GM12878 (cell line): ENCODE measurements around the gene FRYL. TPM values are rescaled to one million over a fixed set of nuclear protein-coding genes. Genes with fewer than 3 reads are reported as not detected.
"Not testable (repeated sequence)": the region's sequence is repeated elsewhere in the genome, so short reads cannot be mapped to it uniquely, and the experiment has no call there.

Experiments
- ATAC-seq: fragments of 200-7000 bp; cut with Tn5 transposase; 3 replicates; pipeline ENCODE4 v1.9.1; 2020; ENCODE audit warnings: mild to moderate bottlenecking, moderate library complexity
- BruUV-seq: library from RNA; stranded (reverse); fragments of 400-500 nt; replicated peaks from 2 replicates; lab custom pipeline; 2021; lab: Mats Ljungman, UMichigan
- CTCF ChIA-PET: fragments of 300-600 bp; sonication (Branson Sonifier 250); formaldehyde crosslinking; extraction: SDS; loops from one replicate; lab custom pipeline; 2021; ENCODE audit warnings: inconsistent platforms; lab: Yijun Ruan, JAX
- POLR2A ChIA-PET: fragments of 350-600 bp; formaldehyde crosslinking; extraction: SDS; loops from one replicate; lab custom pipeline; 2021; ENCODE audit warnings: inconsistent platforms; lab: Charles Lee
- RAD21 ChIA-PET: fragments of 300-600 bp; sonication (Branson Sonifier 250); formaldehyde crosslinking; loops from one replicate; lab custom pipeline; 2023; ENCODE audit warnings: antibody characterized with exemption; ENCODE audit not compliant: unreplicated experiment; lab: Charles Lee
- SMC1A ChIA-PET: fragments of 300-600 bp; sonication (Branson Sonifier 250); formaldehyde crosslinking; loops from one replicate; lab custom pipeline; 2023; ENCODE audit not compliant: unreplicated experiment, uncharacterized antibody; lab: Charles Lee
- DNase-seq: peaks from one replicate; pipeline ENCODE4 v3.0.0-alpha.2; 2011; ENCODE audit warnings: low read depth, low spot score
- FAIRE-seq: peaks from 3 replicates; lab custom pipeline; 2011; peaks lifted over from hg19 to GRCh38; lab: Jason Lieb, UNC
- H2AFZ ChIP-seq: 2 replicates; pipeline ENCODE4 v1.6.0; 2011; ENCODE audit warnings: low read depth, low read length, control low read depth; ENCODE audit not compliant: control insufficient read depth
- H3K27ac ChIP-seq: 2 replicates; pipeline ENCODE4 v1.5.1; 2011; ENCODE audit warnings: control low read depth; ENCODE audit not compliant: control insufficient read depth, insufficient read depth
- H3K27me3 ChIP-seq, 2 experiments: replicated peaks in 1 of 2; 2 replicates each; pipeline versions ENCODE4 v1.6.0 to v1.6.1; 2011; ENCODE audit warnings: low read length in 1 of 2; ENCODE audit not compliant: control insufficient read depth in 2 of 2, insufficient read depth in 2 of 2
- H3K36me3 ChIP-seq, 2 experiments: 2 replicates each; pipeline ENCODE4 v1.5.1; 2011; ENCODE audit warnings: low read length in 1 of 2; ENCODE audit not compliant: control insufficient read depth in 2 of 2, insufficient read depth in 2 of 2
- H3K4me1 ChIP-seq: 2 replicates; pipeline ENCODE4 v1.6.1; 2011; ENCODE audit warnings: mild to moderate bottlenecking, low read length, moderate library complexity, mixed read lengths; ENCODE audit not compliant: control insufficient read depth, insufficient read depth
- H3K4me2 ChIP-seq: 2 replicates; pipeline ENCODE4 v1.6.0; 2011; ENCODE audit warnings: control low read depth; ENCODE audit not compliant: control insufficient read depth, insufficient read depth
- H3K4me3 ChIP-seq: fragments of 200-600 bp; sonication (generic); 2 replicates; pipeline ENCODE4 v1.5.1; 2016
- H3K79me2 ChIP-seq: 2 replicates; pipeline ENCODE4 v1.6.0; 2011; ENCODE audit warnings: low read length; ENCODE audit not compliant: control insufficient read depth, insufficient read depth
- H3K9ac ChIP-seq: 2 replicates; pipeline ENCODE4 v1.8.0; 2011; ENCODE audit warnings: low read length, control low read depth, mixed read lengths; ENCODE audit not compliant: control insufficient read depth, insufficient read depth
- H3K9me3 ChIP-seq: replicated peaks from 3 replicates; pipeline ENCODE4 v1.5.1; 2011; ENCODE audit warnings: mild to moderate bottlenecking, low read length; ENCODE audit not compliant: control insufficient read depth, insufficient read depth
- H4K20me1 ChIP-seq: 2 replicates; pipeline ENCODE4 v1.6.0; 2011; ENCODE audit not compliant: control insufficient read depth, insufficient read depth
- CTCF ChIP-seq, 3 experiments: IDR thresholded peaks in 2 of 3; conservative IDR thresholded peaks in 1 of 3; 2 replicates each; pipeline ENCODE4 v1.5.1; 2011; ENCODE audit warnings: low read depth in 3 of 3, low read length in 3 of 3, mild to moderate bottlenecking in 3 of 3, control low read depth in 2 of 3, moderate library complexity in 2 of 3, inconsistent platforms in 1 of 3, mixed read lengths in 1 of 3; ENCODE audit not compliant: control insufficient read depth in 2 of 3, insufficient read depth in 1 of 3; ENCODE audit errors: extremely low read depth in 1 of 3
- SMAD1 ChIP-seq: fragments of 450-650 bp; IDR thresholded peaks from 2 replicates; pipeline ENCODE4 v1.6.1; 2018; ENCODE audit warnings: mild to moderate bottlenecking, low read depth; ENCODE audit not compliant: partially characterized antibody
- SMAD5 ChIP-seq: IDR thresholded peaks from 2 replicates; pipeline ENCODE4 v1.6.1; 2016; ENCODE audit warnings: antibody characterized with exemption, low read depth
- SUZ12 ChIP-seq: fragments of 200-600 bp; sonication (generic); IDR thresholded peaks from one replicate; pipeline ENCODE4 v1.6.1; 2018; ENCODE audit warnings: antibody characterized with exemption, mild to moderate bottlenecking; ENCODE audit not compliant: unreplicated experiment
- WGBS: methylation state at CpG from one replicate; pipeline ENCODE4 v1.1.6; 2016; ENCODE audit warnings: low lambda C conversion rate; ENCODE audit not compliant: insufficient replicate concordance, insufficient coverage; ENCODE audit errors: missing lambda C conversion rate; 5-methylcytosine and 5-hydroxymethylcytosine counted together
- in situ Hi-C: fragments of 300-500 bp; cut with MboI; formaldehyde crosslinking; loops from 9 replicates; pipeline ENCODE4 v1.14.3; 2018; ENCODE audit warnings: mixed read lengths
- intact Hi-C: fragments of 100-400 bp; cut with micrococcal nuclease; formaldehyde crosslinking; loops from one replicate; pipeline ENCODE4 v1.14.2; 2022; ENCODE audit not compliant: unreplicated experiment
- polyA plus RNA-seq, 11 experiments: library from polyadenylated mRNA; depleted of rRNA in 4 of 11; unstranded in 6 of 11; stranded (reverse) in 5 of 11; fragments of >200 nt; fragmentation: Nextera tagmentation in 4 of 11; fragmentation: Illumina TruSeq in 1 of 11; extraction: Ambion mirVana in 4 of 11; extraction: Trizol in 1 of 11; gene quantifications; 1 replicate in 1 of 11; 2 replicates in 10 of 11; pipeline versions ENCODE4 v1.2.1 to v1.2.3, GENCODE V29; 2011 to 2016; ENCODE audit warnings: inconsistent platforms in 2 of 11, missing spikeins in 2 of 11, low read depth in 1 of 11
- total RNA-seq, 4 experiments: library from RNA; depleted of rRNA in 3 of 4; stranded (reverse); fragments of >200 nt in 3 of 4; fragmentation: Illumina TruSeq in 1 of 4; extraction: Trizol in 1 of 4; gene quantifications; 2 replicates each; pipeline versions ENCODE4 v1.2.1 to v1.2.3, GENCODE V29; 2013 to 2021
- TF ChIP-seq, protein P1 (sequence below): fragments of 150-350 bp; IDR thresholded peaks from 2 replicates; pipeline ENCODE4 v1.6.1; 2014; ENCODE audit warnings: mild to moderate bottlenecking, low read depth, low read length

FRYL gene
- total and polyA plus RNA-seq, 10 of the 15 experiments (the other 5 are each of a cell fraction or from before 2014, with no cell fraction given), result 10.3 to 50.6 (median 28.7) TPM

DNA sequence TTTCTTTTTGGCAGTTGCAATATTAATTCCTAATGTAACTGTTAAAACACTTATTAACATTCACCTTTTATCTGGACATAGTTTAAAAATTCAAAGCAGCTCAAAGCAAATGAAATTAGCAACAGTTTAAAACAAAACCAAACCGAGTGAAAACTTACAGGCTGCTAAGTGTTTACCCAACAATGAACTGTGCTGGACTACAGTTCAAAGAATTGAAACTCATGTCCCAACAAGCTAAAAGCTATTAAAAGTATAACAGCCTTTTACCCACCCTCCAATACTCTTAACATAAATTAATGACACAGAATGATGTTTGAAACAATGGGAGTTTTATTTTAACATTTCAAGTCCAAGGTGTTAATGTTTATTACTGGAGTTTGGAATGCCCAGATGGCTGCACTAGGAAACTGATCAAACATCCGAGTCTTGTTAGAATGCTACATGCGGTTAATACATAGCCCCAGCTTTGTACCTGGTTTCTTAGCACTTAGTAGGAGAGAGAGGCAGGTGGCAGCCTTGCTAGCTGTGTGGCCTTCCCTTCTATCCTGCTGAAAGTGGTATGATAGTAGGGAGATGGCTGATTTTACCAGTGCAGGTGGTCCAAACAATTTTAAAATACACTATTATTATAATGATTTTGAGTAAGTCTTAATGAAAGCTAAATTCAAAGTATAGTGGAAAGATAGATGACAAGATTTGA, 21.1 kb upstream of the FRYL start:
- intact Hi-C loops, result no loop called here
- SMC1A ChIA-PET, result interaction anchor here (0.5 to 1.3 kb wide), 7 partner anchors 10 to 100 kb away, joined by 3 to 5 read pairs (median 3); partner anchors contain the start of gene FRYL
- no peaks in the 10 kb centered on the region for H4K20me1 ChIP-seq
- TF ChIP-seq SMAD1, result no peak
- no peak for TF ChIP-seq SUZ12
- peak in 1 of 3 experiments; percentile 2; a peak in 1 of 6 replicates for TF ChIP-seq CTCF (IDR thresholded peaks at IDR 0.05 in 2 of 3, conservative IDR thresholded peaks at IDR 0.05 in 1 of 3; ENCODE audit: control insufficient read depth in 2 of 3, extremely low read depth in 1 of 3, insufficient read depth in 1 of 3, low read depth in 3 of 3, low read length in 3 of 3)
- TF ChIP-seq, protein P1, sequence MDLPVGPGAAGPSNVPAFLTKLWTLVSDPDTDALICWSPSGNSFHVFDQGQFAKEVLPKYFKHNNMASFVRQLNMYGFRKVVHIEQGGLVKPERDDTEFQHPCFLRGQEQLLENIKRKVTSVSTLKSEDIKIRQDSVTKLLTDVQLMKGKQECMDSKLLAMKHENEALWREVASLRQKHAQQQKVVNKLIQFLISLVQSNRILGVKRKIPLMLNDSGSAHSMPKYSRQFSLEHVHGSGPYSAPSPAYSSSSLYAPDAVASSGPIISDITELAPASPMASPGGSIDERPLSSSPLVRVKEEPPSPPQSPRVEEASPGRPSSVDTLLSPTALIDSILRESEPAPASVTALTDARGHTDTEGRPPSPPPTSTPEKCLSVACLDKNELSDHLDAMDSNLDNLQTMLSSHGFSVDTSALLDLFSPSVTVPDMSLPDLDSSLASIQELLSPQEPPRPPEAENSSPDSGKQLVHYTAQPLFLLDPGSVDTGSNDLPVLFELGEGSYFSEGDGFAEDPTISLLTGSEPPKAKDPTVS, result no peak
- no peak for TF ChIP-seq SMAD5
- TF ChIP-seq, all 136 proteins: peak for 1
- H3K27ac ChIP-seq, result no peak overlapping the region
- ChIA-PET CTCF (interaction anchor here (1.1 kb wide), 1 partner anchor 13 kb away, joined by 5 read pairs; no protein-coding TSS in a partner anchor), POLR2A (no interaction called here), RAD21 (interaction anchor here (0.7 kb wide), 1 partner anchor 133 kb away, joined by 3 read pairs; no protein-coding TSS in a partner anchor)
- WGBS, result 81% methylated on average over 3 of the region's 3 CpGs
- in situ Hi-C loops, result no loop called here
- no peak for FAIRE-seq
- H2AFZ ChIP-seq, result no peak overlapping the region
- H3K9ac ChIP-seq, result no peak overlapping the region
- no TSS peak for BruUV-seq
- ATAC-seq, result peak; percentile 51; the same call in 2 of the 3 replicates
- no peak overlapping the region for H3K4me2 ChIP-seq
- H3K36me3 ChIP-seq, result no peaks in the 10 kb centered on the region
- 0 out of 2 replicates have a peak, but pooled peaks cover 3% of the 10 kb centered on the region for H3K4me1 ChIP-seq
- H3K79me2 ChIP-seq, result no peaks in the 10 kb centered on the region
- no peaks in the 10 kb centered on the region for H3K27me3 ChIP-seq
- H3K9me3 ChIP-seq, result no peaks in the 10 kb centered on the region
- no peak overlapping the region for H3K4me3 ChIP-seq
- no peak for DNase-seq

DNA sequence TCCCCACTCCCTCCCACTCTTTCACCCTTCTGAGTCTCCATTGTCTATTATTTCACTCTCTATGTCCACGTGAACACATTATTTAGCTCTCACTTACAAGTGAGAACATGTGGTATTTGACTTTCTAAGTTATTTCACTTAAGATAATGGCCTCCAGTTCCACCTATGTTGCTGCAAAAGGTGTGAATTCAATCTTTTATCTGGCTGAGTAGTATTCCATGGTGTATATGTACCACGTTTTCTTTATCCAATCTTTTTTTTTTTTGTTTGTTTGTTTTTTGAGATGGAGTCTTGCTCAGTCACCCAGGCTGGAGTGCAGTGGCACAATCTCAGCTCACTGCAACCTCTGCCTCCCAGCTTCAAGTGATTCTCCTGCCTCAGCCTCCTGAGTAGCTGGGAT, 20.1 kb upstream of the FRYL start:
- peaks cover 11% of the 10 kb centered on the region for H3K4me1 ChIP-seq
- H3K4me3 ChIP-seq, intact Hi-C loops, H3K4me2 ChIP-seq, H3K36me3 ChIP-seq, ATAC-seq, in situ Hi-C loops, H2AFZ ChIP-seq, H3K9me3 ChIP-seq, H3K9ac ChIP-seq, H4K20me1 ChIP-seq, FAIRE-seq, BruUV-seq, H3K27me3 ChIP-seq, H3K27ac ChIP-seq, DNase-seq, H3K79me2 ChIP-seq: not testable (repeated sequence)
- CTCF ChIA-PET, result interaction anchor here (0.6 kb wide), 1 partner anchor 25 kb away, joined by 5 read pairs; no protein-coding TSS in a partner anchor
- POLR2A ChIA-PET, result interaction anchor here (1.4 kb wide), 1 partner anchor 19 kb away, joined by 4 read pairs; no protein-coding TSS in a partner anchor
- SMC1A ChIA-PET, result interaction anchor here (0.7 kb wide), 2 partner anchors 111 to 832 kb away, joined by 3 read pairs; no protein-coding TSS in a partner anchor
- RAD21 ChIA-PET, result interaction anchor here (0.8 kb wide), 1 partner anchor 17 kb away, joined by 3 read pairs; no protein-coding TSS in a partner anchor
- WGBS, result 31% methylated on average over 2 of the region's 2 CpGs
